Measurements from ENCODE around the gene AQP3.
"Not testable (repeated sequence)": the region's sequence is repeated elsewhere in the genome, so short reads cannot be mapped to it uniquely, and the experiment has no call there.

AQP3 gene

DNA sequence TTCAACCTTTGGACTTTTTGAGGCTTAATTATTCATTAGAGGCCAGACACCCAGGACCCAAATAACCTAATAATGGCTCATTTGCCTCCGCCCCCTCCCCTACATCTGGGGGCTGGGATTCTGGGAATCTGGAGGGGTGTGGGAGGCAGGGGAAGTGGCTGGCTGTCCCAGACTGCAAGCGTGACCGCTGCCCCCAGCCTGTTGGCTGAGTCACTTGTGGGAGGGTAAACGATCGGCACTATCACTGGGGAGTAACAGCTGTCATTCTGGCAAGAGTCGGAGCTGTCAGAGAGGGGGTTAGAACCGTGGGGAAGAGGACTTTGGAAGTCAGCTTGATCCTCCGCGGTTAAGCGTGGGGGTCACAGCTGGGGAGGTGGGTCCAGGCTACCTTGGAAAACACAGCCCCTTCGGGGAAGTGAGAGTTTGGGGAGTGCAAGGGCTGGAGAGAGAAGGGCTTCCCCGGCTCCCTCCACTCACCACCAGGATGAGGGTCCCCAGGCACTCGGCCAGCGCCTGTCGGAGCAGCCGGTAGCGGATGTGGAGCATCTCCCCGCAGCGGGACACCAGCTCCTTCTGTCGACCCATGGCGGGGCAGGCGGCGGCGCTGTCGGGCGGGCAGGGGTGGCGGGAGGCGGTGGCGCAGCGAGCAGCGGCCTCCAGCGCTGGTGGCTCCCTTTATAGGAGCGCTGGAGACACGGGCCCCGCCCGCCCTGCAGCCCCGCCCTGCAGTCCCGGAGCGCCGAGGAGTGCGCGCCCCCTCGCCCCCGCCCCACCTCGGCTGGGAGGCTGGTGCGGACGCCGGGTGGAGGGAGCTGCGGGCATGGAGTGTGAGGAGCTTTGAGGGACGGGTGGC lies at the start of gene AQP3:
Gene AQP3, minus strand, starts transcription at position 648 of the 853 bp plus-strand sequence. Its CDS starts 63 bp downstream, at position 585.
- Histone ChIP-seq H3K4me1 (ENCODE audit: control insufficient read depth in 1 of 2, insufficient read depth in 1 of 2, low read depth in 1 of 2, low read length in 1 of 2) (peaks cover 7 to 10% of the 10 kb centered on the region in 2 experiments), H3K36me3 (no peaks in the 10 kb centered on the region), H3K27ac (no peak within 1 kb of the TSS), H3K27me3 (peaks cover 44% of the 10 kb centered on the region), H3K4me3 (ENCODE audit: low read depth in 1 of 2, low read length in 1 of 2) (peak within 1 kb of the TSS in 1 of 2 experiments; percentile 30), H3K9me3 (no peaks in the 10 kb centered on the region)
- TF ChIP-seq CTCF (IDR thresholded peaks at IDR 0.05), result no peak

GRCh38 chr9:33493819-33494218 lies 46.4 kb upstream of the AQP3 start:
- not testable (repeated sequence) for H3K9me3 ChIP-seq; H3K27ac ChIP-seq; H3K36me3 ChIP-seq; H3K27me3 ChIP-seq; H3K4me1 ChIP-seq (ENCODE audit: control insufficient read depth in 1 of 2, insufficient read depth in 1 of 2, low read depth in 1 of 2, low read length in 1 of 2); H3K4me3 ChIP-seq (ENCODE audit: low read depth in 1 of 2, low read length in 1 of 2)

DNA sequence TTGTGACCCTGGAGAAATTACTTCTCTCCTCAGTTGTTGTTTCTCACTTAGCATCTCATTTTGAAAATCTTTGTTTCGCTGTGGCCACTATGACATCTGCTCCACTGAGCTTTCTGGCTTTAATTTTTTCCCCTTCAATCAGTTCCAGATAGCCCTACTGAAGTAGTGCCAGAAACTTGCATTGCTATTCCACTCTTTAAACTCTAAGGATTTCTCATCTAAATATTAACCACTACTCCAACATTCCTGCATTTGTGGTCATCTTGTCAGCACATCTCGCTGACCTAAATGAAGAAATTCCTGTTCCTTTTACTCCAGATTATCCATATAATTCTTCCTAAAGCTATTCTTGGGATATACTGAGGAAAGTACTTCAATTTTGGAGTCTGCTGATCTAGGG lies 41.7 kb upstream of the AQP3 start:
- no peak for TF ChIP-seq CTCF (IDR thresholded peaks at IDR 0.05)
- Histone ChIP-seq H3K9me3 (no peaks in the 10 kb centered on the region), H3K27me3 (no peaks in the 10 kb centered on the region), H3K4me3 (ENCODE audit: low read depth in 1 of 2, low read length in 1 of 2) (no peak overlapping the region), H3K36me3 (no peaks in the 10 kb centered on the region), H3K4me1 (ENCODE audit: control insufficient read depth in 1 of 2, insufficient read depth in 1 of 2, low read depth in 1 of 2, low read length in 1 of 2) (no peaks in the 10 kb centered on the region), H3K27ac (no peak overlapping the region)

- not testable (repeated sequence) for H3K36me3 ChIP-seq; H3K27ac ChIP-seq; H3K9me3 ChIP-seq; H3K4me1 ChIP-seq (ENCODE audit: control insufficient read depth in 1 of 2, insufficient read depth in 1 of 2, low read depth in 1 of 2, low read length in 1 of 2); H3K4me3 ChIP-seq (ENCODE audit: low read depth in 1 of 2, low read length in 1 of 2); H3K27me3 ChIP-seq
Measured at GRCh38 chr9:33485312-33485711, 37.9 kb upstream of the AQP3 start.

- TF ChIP-seq CTCF (IDR thresholded peaks at IDR 0.05), result no peak
- no peak overlapping the region for H3K27ac ChIP-seq
- H3K27me3 ChIP-seq, result no peaks in the 10 kb centered on the region
- no peak overlapping the region for H3K4me3 ChIP-seq (ENCODE audit: low read depth in 1 of 2, low read length in 1 of 2)
- no peaks in the 10 kb centered on the region for H3K4me1 ChIP-seq (ENCODE audit: control insufficient read depth in 1 of 2, insufficient read depth in 1 of 2, low read depth in 1 of 2, low read length in 1 of 2)
- H3K36me3 ChIP-seq, result no peaks in the 10 kb centered on the region
- no peaks in the 10 kb centered on the region for H3K9me3 ChIP-seq
Measured at GRCh38 chr9:33480976-33481375, 33.6 kb upstream of the AQP3 start.

DNA sequence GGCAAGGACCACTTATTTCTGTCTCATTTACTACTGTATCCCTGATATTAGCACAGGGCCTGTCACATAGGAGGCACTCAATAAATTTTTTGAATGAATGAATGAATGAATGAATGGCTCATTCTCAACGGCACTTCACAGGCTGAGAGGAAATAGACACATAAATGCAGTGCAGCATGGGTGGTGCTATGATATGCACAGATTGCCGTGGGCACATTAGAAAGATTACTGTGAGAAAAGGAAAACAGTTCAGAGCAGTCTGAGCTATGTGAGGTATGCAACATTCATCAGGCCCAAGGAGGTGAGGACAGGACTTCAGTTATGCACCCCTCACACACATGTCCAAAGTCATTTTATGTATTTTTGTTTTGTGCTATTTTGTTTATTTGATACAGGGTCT lies 32.7 kb upstream of the AQP3 start:
- Histone ChIP-seq H3K27me3 (no peaks in the 10 kb centered on the region), H3K36me3 (no peaks in the 10 kb centered on the region), H3K4me3 (ENCODE audit: low read depth in 1 of 2, low read length in 1 of 2) (no peak overlapping the region), H3K27ac (no peak overlapping the region), H3K4me1 (ENCODE audit: control insufficient read depth in 1 of 2, insufficient read depth in 1 of 2, low read depth in 1 of 2, low read length in 1 of 2) (no peaks in the 10 kb centered on the region), H3K9me3 (no peaks in the 10 kb centered on the region)
- TF ChIP-seq CTCF (IDR thresholded peaks at IDR 0.05), result no peak
